Prostate gland (tissue), 2 donors: ENCODE results near the gene TTLL6.

ENCODE experiments used
- POLR2A ChIP-seq: fragments of 450-650 bp; IDR thresholded peaks from one replicate; pipeline ENCODE4 v1.6.1; 2016; ENCODE audit warnings: antibody characterized with exemption, mild to moderate bottlenecking
- POLR2AphosphoS5 ChIP-seq: sonication (generic); formaldehyde crosslinking; IDR thresholded peaks from one replicate; pipeline ENCODE4 v1.6.1; 2017; ENCODE audit warnings: antibody characterized with exemption
- TF ChIP-seq, protein P1 (sequence below), 4 experiments: fragments of 200-600 bp in 2 of 4; fragments of 450-650 bp in 2 of 4; sonication (generic) in 2 of 4; IDR thresholded peaks; 1 replicate in 3 of 4; 2 replicates in 1 of 4; pipeline ENCODE4 v1.5.1; 2016 to 2019; ENCODE audit warnings: antibody characterized with exemption in 4 of 4, mild to moderate bottlenecking in 2 of 4, moderate library complexity in 2 of 4

DNA sequence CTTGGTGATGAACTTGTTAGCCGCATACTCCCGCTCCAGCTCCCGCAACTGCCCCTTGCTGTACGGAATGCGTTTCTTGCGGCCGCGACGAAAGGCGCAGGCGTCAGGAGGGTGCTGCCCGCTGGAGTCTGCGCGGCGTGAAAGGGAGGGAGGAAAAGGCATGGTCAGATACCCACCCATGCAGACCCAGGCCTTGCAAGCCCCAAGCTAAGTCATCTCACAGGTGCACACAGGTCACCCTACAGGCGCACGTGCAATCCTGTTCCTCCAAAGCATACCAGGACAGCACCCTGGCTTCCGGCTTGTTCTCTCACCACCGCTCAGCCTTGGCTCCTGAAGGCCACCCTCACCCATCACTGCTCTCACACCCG lies 90.1 kb downstream of the TTLL6 start:
- TF ChIP-seq POLR2A (peak; percentile 8), POLR2AphosphoS5 (peak; percentile 8)
- TF ChIP-seq, protein P1, sequence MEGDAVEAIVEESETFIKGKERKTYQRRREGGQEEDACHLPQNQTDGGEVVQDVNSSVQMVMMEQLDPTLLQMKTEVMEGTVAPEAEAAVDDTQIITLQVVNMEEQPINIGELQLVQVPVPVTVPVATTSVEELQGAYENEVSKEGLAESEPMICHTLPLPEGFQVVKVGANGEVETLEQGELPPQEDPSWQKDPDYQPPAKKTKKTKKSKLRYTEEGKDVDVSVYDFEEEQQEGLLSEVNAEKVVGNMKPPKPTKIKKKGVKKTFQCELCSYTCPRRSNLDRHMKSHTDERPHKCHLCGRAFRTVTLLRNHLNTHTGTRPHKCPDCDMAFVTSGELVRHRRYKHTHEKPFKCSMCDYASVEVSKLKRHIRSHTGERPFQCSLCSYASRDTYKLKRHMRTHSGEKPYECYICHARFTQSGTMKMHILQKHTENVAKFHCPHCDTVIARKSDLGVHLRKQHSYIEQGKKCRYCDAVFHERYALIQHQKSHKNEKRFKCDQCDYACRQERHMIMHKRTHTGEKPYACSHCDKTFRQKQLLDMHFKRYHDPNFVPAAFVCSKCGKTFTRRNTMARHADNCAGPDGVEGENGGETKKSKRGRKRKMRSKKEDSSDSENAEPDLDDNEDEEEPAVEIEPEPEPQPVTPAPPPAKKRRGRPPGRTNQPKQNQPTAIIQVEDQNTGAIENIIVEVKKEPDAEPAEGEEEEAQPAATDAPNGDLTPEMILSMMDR (IDR thresholded peaks at IDR 0.05), result no peak
